Measurements from ENCODE around the gene EPHA3.

The EPHA3 gene

DNA sequence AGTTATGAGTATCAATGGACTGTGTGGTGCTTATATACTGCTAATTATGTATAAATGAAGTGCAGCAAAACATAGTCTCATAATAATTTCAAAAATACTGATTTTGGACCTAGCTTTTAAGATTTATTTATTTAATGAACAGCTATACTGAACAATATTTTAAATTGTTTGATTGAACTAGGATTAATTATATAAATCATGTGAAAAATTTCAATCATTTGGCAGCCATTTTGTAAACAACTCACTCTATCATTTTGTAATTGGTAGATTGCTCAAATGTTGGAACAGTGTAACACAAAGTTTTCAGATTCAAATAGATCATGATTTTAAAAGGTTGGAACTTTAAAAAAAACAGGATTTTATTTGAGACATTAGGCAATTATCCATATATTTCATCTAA is 47.0 kb downstream of the EPHA3 start:
- no peak for DNase-seq

DNA sequence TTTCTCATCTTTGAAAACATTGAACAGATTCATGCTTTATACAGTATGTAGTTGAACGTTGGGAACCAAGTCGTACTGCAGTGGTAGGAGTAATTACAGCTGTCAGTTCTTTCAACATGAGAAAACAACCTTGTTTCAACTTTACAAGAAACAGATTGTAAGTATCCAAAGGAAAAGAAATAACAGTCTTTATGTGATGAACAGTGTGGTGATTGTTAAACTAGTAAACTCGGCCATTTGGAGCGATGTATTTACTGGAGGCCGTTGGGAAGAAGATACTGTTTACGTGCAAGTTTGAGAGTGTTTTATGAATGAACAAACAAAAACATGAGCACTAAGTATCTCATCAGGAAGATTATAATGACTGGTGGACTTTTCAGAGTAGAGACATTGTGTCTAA is 48.4 kb downstream of the EPHA3 start:
- no peak for DNase-seq

DNA sequence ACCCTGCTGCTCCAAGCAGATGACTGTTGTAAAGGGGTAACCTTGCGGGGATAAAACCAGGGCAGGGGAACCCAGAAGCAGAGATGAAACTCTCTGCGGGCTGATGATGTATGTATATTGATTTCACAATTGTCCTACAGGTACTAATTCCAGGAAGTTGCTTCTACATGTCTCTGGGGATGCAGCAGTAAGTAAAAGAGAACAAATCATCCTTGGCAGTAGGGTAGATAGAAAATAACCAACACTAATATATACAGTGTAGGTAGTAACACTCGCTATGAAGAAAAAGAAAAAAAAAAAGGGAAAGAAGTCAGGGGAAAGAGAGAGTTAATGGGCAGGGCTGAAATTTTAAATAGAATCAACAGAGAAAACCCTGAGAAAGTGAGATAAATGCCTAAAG is 50.2 kb downstream of the EPHA3 start:
- DNase-seq: no peak

DNA sequence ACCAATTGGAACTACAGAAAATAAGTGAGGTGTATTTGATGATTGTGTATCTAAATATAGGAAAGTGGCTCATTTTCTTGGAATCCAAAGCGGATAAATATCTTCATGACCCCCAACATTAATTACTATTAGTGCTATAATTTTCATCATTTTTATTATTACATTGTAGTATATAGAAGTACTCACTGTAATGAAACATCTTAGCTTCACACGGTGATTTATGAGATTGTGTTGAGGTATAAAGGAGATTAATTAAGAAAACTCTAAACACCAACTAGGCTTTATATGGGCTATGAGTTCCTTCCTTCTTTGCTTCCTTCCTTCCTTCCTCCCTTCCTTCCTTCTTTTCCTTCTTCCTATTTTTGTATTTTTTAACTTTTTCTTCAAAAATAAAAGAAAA is 52.2 kb downstream of the EPHA3 start:
- DNase-seq: no peak

DNA sequence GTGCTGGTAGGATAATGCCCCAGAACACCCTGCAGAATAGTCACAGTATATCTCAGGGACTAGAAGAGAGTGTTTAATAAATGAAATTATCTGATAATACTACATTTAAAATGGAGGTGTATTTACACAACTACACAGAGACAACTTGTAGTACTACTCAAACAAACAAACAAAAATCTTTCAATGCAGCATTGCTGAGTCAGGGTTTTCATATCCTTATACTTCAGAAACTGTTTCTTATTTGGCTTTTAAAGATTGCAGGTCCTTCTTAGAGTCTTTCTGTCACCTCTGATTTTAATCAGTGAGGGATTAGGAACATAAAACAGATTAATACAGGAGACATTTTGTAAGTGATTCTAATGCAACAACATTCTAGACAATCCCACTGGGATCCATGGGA is 57.4 kb downstream of the EPHA3 start:
- no peak for DNase-seq

DNA sequence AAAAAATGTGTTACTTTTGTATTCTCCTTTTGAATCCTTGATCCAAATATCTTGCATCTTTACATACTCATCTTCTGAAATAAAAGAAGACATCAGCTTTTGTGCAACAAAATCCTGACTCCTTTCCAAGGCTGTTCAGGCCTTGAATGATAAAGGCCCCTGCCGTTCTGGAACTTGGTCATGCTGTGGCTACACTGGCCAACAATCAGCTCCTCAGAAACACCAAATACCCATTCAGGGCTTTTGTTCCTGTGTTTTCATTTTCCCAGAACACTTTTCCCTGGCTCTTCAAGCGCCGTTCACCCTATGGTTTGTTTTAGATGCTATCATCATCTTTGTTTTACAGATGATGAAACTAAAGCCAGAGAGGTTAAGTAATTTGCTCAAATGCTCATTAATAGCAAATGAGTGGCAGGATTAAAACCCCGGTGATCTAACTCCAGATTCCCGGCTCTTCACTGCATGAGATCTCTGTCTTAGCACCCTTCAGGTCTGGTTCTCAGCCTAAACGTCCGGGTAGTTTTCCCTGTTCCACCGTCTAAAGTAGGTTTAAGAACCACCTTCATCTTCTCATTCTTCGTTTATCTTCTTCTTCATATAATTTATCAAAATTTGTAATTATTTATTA is 58.3 kb downstream of the EPHA3 start:
- no peak for DNase-seq

DNA sequence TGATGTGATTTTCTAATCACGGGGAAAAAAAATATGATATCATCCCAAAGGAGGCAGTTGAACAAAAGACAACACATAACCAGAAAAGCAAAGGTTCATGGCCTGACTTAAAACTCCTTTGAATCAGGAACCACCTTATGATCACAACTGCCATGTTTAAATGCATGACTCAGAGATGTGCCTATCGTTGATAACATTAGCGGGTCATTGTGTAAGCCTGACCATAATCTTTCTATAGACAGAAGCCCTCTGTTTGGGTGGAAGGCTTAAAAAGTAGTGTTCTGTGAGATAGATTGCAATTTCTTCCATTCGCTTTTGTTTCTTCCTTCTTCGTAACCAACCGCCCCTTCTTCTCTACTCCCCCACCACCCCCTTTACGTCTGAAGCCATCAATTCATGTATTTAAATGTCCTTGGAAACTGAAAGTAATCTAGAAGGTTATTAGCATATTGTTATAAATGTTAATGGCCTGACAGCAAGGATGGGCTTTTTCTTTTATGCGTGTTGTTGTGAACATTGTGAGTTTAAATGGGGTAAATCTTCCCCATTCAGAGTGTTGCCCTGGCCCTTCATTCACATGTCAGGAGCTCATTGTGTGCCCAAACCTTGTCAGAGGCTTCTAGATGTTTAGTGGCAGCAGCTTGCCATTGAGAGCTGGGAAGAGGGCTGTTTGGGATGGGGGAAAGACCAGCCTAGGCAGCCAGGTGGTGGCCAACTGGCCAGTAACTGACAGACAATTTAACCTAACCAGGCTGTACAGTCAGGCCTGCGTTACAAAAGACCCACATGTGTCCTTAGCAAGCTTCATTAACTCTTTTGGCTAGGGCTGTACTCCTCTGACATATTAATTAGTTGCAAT is 64.5 kb downstream of the EPHA3 start:
- no peak for DNase-seq

DNA sequence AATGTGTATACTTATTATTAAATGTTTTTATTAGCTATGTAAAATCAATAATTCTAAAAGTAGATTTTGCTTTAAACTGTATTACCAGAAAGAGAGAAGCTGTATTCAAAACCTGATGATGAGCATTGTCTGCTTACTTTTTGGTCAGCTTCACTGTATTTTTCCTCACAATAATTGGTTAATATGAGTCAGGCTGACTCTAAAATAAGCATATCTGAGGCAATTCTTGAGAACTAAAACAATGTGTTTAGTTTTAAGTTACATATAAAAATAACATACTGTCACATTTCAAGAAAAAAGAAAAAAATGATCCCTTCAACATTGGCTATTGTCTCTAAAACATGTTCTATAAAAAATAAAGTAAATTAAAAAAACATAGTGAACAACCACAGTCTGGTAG is 66.1 kb downstream of the EPHA3 start:
- DNase-seq: no peak

DNA sequence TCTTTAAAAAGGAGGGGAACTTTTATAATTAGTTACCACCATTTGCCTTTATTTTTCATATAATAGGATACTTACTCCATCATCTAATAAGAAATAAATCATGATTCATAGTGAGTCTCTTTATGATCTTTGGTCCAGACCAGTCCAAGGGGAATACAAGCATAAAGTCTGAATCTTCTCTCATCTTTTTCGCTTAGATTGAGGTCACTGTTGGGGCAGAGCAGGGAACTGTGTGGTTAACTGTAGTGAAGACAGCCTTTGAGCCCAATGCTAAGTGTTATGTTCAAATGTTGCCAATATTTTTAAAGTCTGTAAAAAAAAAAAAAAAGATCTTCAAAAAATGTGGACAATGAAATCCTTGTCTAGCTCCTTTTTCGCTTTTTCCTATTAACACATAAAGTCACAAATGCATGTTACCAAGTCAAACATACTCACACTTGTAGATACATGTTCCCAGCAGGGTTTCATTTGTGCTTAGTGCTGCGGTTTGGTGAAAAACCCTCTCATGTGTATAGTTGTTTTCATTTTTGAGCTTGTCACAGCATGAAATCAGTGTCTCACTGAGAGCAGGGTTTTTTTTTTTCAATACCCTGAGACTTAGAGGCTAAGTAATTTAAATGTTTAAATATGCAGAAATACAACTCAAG is 72.1 kb downstream of the EPHA3 start:
- no peak for DNase-seq

DNA sequence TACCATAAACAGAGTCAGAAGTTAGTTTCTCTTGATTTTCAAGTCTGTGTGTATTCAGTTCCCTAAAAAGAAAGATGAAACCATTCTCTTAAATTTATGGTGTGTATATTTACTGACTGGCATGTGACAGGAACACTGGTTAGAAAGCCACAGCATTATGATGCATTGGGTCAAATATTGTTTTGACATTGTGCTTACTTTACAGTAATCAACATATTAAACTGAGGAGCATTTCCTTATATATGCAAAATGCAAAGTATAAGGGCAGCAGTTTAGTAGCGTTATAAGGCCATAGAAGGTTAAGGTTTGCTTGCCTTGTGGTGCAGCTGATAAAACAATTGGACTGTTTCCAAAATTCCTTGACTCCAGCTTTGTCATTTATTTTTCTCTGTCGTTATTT is 72.9 kb downstream of the EPHA3 start:
- DNase-seq: no peak

DNA sequence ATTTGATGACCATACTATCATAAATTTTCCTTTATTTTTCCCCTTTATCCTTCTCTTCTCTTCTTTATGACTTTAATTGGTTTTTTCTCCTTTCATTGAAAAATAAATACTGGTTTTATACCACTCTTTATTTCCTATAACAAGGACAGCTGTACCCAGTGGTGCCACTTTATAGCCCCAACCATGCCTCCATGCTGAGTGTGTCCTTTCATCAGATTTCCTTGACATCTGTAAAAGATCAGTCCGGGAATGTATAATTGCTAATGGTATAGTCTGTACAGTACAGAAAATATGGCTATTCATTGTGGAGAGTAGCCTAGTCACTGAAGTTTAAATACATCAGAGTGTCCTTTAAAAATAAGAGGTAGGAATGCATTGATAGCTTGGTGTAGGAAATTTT is 74.6 kb downstream of the EPHA3 start:
- no peak for DNase-seq

DNA sequence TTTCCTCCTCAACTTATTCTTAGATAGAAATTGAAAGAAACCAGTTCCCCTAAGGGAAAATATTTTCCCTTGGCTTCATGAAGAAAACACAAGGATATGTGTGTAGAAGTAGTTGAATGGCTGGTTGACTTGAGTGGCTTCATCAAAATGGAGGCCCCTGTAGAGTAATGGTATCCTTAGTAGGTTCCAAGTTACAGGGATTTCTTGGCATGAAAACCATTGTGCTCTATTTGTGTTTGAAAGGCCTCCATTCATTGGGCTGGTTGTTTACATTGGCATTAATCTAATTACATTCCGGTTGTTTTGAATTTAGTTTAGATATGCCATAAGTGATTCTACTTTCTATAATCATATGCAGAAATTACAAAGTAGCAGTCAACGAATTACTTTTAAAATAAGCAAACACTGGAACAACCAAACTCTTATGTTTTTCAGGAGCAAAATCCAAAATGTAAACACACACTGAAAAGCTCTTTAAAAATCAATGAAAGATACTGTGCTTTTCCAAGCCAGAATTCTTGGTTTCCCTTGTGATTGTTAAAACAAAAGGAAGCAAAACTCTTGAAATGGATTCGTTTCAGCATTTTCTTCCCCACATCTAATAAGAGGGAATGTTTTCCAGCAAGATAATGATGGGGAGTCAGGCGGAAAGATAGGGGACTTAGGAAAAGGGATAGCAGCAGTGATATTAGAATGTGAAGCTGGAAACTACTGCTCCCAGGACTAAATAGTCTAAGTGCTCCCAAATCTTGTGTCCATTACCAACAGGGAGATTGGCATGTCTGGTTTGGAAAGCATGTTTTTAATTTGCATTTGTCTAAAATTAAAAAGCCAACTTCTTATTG is 77.0 kb downstream of the EPHA3 start:
- no peak for DNase-seq

DNA sequence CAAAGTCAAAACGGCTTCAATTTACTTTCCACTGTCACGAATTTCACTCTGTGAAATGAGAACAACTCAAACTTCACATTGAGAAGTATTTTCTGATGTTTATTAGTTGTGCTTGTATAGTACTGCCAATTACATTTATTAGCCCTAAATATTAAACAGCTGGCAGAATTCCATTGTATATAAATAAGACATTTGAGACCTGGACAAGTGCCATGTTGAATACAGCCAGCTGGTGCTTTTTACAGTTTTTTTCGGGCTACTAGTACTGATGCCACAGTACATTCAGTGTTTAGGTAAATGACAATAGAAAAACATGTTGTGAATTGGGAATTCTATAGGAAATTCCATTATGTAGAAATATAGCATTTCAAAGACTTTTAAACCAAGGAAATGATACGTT is 79.0 kb downstream of the EPHA3 start:
- DNase-seq: no peak

DNA sequence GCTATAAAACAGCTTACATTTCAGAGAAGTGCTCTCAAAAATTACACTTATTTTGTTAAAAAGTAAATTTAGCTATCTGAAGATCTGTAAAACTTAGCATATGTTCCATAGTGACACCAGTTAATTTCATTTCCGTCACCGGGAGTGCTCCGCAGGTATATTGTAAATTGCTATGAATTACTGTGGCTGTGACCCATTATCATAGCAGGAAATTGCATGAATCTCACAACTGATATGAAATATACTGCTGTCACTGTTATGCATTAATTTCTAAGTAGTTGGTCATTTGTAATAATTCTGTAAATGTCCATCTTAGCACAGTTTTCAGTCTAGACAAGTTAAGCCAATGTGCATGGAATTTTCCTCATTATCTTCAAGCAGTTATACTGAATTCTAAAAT is 91.2 kb downstream of the EPHA3 start:
- DNase-seq: no peak

DNA sequence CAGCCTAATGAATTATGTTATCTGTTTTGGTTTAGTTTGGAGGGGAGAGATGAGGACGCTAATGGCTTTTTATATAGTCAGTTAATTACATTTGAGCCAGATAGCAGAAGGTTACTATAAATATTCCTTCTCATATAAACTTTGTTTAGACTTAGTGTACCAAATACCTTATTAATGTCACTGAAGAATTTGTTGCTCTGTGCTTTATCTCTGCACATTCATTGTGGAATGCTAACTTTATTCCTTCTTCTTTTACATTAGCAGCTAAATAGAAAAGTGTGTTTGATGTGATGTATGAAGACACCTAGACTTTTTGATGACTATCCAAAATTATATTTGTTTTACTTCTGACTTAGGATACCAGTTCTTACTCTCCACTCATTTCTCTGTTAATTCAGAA is 105.2 kb downstream of the EPHA3 start:
- DNase-seq: no peak

DNA sequence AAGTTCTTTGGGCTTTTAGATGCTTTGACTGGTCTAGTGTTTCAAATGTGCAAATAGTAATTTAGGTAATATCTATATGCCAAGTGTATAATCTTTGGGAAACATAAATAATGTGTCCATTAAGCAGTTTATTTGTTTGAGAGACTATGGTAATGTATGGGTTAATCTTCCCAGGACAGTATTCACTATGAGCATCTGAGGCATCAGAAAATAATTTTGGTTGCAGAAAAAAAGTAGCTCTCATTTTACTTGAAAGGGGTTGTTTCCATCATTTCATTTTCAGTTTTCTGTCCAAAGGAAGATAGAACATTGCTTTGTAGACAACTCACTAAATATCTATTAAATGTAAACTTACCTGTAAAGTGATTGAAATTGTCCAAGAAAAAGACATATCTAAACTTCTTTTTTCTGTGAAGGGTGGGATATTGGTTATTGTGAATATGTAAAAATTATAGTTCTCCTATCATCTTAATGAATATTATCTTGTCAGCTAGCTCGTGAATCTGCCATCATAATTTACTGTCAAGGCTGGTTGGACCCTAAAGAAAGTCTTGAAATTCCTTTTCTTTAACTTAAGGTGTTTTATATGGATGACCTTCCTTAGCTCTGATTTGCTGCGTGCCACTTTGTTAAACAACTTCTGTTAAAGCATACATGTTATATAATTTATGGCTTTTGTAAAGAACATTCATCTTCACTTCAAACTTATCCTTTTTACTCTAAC is 108.8 kb downstream of the EPHA3 start:
- no peak for DNase-seq

DNA sequence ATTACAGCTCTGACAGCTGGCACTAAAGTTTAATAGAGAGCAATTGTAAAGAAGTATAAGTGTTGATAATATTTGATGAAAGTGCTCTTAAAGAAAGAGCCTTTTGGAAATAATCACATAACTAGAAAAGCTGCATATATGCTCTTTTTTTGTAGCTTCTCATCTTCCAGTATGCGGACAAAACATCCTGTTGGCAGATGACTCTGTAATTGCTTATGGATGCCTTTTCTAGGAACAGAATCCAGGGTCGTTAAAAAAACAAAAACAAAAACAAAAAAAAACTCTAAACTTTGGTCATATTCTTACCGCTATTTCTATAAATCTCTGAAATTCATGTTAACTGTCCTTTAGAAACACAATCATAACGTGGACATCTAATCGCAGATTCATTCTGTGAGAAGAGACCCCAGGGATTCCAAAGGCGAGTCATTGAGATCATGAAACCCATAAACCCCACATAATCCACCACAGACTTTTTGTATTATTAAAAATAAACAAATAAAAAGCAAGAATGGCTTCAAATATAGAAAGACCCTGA is 109.8 kb downstream of the EPHA3 start:
- no peak for DNase-seq

DNA sequence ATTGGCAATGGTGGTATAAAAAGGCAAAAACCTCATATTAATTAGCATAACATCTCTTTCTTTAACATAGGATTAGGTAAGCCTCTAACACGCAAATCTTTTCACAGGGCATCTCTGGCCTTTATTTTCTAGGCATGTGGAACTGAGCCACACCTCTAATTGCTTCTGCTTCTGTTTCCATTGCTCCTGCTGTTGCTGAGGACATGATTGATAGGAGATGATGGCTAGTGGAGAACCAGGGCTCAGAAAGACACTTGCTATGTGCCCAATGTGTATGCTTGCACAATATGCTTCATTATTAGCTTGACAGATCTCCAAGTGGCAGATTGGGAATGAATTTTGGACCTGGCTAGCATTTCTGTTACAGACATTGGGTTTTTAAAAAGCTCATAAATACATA is 114.5 kb downstream of the EPHA3 start:
- no peak for DNase-seq

DNA sequence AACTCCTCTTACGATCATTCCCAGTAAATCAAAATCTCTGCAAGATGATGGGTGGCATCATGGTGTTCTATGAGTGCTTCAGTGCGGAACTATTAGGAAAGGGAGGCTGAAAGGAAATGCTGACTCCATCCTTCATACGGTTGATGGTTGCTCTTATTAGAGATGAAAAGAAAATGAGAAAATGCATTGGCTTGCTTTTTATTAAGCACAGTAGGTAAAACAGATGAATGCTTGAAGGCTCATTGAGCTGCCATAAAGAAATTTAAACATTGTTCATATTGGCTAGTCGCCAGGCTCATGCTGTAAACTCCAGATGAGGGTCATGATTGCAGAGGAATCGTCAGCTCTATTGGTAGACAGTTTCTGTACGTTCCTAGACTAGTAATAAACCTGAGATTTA is 115.8 kb downstream of the EPHA3 start:
- no peak for DNase-seq

DNA sequence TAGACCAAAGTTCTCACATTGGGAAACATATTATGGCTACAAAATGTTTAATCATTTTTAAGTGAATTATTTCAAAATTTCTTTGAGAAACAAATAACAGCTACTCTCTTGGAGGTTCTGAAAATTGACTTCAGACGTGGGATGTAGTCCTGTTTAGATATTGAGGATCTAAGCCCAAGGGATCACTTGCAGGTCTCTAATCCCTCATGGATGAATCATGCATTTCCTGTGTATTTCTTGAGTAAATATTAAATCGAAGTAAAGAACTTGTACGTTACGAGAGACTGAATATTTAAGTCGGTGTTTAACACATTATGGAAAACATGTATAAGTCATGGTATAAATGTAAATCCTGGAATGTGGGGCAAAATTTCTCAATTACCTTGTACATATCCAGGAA is 119.8 kb downstream of the EPHA3 start:
- no peak for DNase-seq

DNA sequence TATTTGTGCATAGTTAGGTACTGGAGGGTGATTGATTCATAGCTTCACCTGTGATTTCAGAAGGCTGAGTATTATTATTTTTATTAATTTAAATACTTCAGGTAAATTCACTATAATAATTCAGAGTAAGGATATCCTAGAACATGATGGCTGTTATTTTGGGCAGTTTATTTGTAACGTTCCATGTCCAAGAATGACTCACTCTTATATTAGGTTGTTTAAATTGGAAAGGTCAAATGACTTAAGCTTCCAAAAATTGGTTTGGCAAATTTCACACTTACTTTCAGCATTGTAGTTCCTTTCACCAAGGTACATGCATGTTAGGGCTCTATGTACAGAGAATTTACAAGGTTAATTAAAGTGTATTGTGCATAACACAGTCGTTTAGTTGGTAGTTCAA is 120.2 kb downstream of the EPHA3 start:
- DNase-seq: no peak

DNA sequence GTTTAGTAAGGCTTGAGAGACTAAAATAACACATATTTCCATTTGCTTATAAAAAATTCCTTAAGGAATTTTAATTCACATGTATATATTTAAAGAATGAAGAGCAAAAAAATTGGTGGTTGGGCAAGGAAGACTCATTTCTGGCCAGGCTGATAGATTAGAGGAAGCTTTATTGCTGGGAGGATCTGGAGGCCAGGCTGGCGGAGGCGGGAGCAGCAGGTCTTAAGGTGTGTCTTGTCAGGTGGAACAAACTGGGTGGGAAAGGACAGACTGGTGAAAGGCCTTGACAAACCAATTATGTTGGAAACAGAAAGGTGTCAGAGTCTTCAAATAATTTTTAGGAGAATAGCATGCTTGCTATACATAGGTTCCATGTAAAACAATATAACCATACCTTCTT is 124.7 kb downstream of the EPHA3 start:
- no peak for DNase-seq

All from stimulated activated CD4-positive, alpha-beta T cell treated with anti-CD3 and anti-CD28 coated beads, Interleukin-4, amount 100 ng/mL, for 1 hour (primary cell).